Epithelial cell of esophagus (primary cell): ENCODE measurements around the gene GTF2F2.

Experiments
- DNase-seq: peaks from one replicate; pipeline ENCODE4 v3.0.0; 2010; ENCODE audit warnings: low read depth
- H3K4me3 ChIP-seq: 2 replicates; pipeline ENCODE4 v1.5.1; 2011; ENCODE audit warnings: mild to moderate bottlenecking, low read length, control low read depth
- CTCF ChIP-seq: IDR thresholded peaks from 2 replicates; pipeline ENCODE4 v1.5.1; 2011; ENCODE audit warnings: low read depth, mild to moderate bottlenecking, low read length, control low read depth, inconsistent platforms; ENCODE audit not compliant: insufficient read depth; ENCODE audit errors: missing control alignments

Gene GTF2F2

GRCh38 chr13:45258334-45258675 is 138.0 kb downstream of the GTF2F2 start:
- DNase-seq = no peak
- no peak overlapping the region for H3K4me3 ChIP-seq
- no peak for TF ChIP-seq CTCF

- TF ChIP-seq CTCF = no peak
- no peak for DNase-seq
- no peak overlapping the region for H3K4me3 ChIP-seq
These were observed 146.9 kb downstream of the GTF2F2 start for GRCh38 chr13:45267215-45267614.

- no peak for TF ChIP-seq CTCF
- H3K4me3 ChIP-seq = no peak overlapping the region
- no peak for DNase-seq
These were observed 148.9 kb downstream of the GTF2F2 start for GRCh38 chr13:45269204-45269603.

- no peak for DNase-seq
- TF ChIP-seq CTCF = no peak
- H3K4me3 ChIP-seq = no peak overlapping the region
These were observed 156.6 kb downstream of the GTF2F2 start for GRCh38 chr13:45276913-45277312.

GRCh38 chr13:45278096-45278645 is 157.9 kb downstream of the GTF2F2 start:
- DNase-seq = no peak
- TF ChIP-seq CTCF = no peak
- H3K4me3 ChIP-seq = no peak overlapping the region

GRCh38 chr13:45280011-45280410 is 159.7 kb downstream of the GTF2F2 start:
- DNase-seq = no peak
- TF ChIP-seq CTCF = no peak
- H3K4me3 ChIP-seq = no peak overlapping the region

- H3K4me3 ChIP-seq = no peak overlapping the region
- peak; percentile 91 for DNase-seq
- peak; percentile 96 for TF ChIP-seq CTCF
These were observed 160.7 kb downstream of the GTF2F2 start for GRCh38 chr13:45280751-45281634.
